Muscle layer of duodenum (tissue), 2 donors: ENCODE data around the gene CORO2A.
"Not testable (repeated sequence)": the region's sequence is repeated elsewhere in the genome, so short reads cannot be mapped to it uniquely, and the experiment has no call there.

Experiments
- H3K27ac ChIP-seq: one replicate; pipeline ENCODE4 v1.7.0; 2013; ENCODE audit warnings: mild to moderate bottlenecking, low read length
- H3K27me3 ChIP-seq: one replicate; pipeline ENCODE4 v1.7.0; 2013; ENCODE audit warnings: low read depth, mild to moderate bottlenecking, control low read depth, low read length
- H3K36me3 ChIP-seq, 2 donors: one replicate each; pipeline ENCODE4 v1.7.0; 2013; ENCODE audit warnings: low read length in 2 of 2, control low read depth in 1 of 2, mild to moderate bottlenecking in 1 of 2; ENCODE audit not compliant: insufficient read depth in 2 of 2, control insufficient read depth in 1 of 2
- H3K4me1 ChIP-seq, 2 donors: one replicate each; pipeline ENCODE4 v1.7.0; 2013; ENCODE audit warnings: low read length in 2 of 2, mild to moderate bottlenecking in 2 of 2, control low read depth in 1 of 2, moderate library complexity in 1 of 2; ENCODE audit not compliant: insufficient read depth in 2 of 2, control insufficient read depth in 1 of 2
- H3K4me3 ChIP-seq, 2 donors: one replicate each; pipeline ENCODE4 v1.7.0; 2013; ENCODE audit warnings: low read length in 2 of 2, low read depth in 1 of 2, mild to moderate bottlenecking in 1 of 2
- H3K9me3 ChIP-seq, 2 donors: one replicate each; pipeline ENCODE4 v1.7.0; 2013; ENCODE audit warnings: low read length in 2 of 2, control low read depth in 1 of 2, mild to moderate bottlenecking in 1 of 2; ENCODE audit not compliant: control insufficient read depth in 1 of 2
- donor health status: healthy.

Gene CORO2A

DNA sequence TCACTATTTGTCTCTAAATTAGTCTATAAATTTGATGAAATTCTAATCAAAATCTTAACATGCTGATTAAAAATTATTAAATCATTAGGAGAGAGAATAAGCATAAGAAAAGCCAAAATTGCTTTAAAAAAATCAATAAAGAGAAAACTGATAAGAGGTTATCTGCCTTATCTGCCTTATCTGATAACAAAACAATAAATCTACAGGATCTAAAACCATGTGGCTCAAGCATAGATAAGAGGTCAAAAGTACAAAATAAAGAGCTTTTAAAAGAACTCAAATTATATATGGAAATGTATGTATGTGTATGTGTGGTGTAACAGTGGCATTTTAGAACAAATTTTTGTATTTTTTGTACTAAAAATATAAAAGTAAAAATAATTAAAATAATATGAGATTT is 92.0 kb downstream of the CORO2A start:
- no peaks in the 10 kb centered on the region for H3K4me1 ChIP-seq
- H3K9me3 ChIP-seq, result no peaks in the 10 kb centered on the region
- no peaks in the 10 kb centered on the region for H3K27me3 ChIP-seq
- no peak overlapping the region for H3K27ac ChIP-seq
- H3K36me3 ChIP-seq, result peaks cover 4 to 19% of the 10 kb centered on the region in 2 donors
- H3K4me3 ChIP-seq, result no peak overlapping the region

DNA sequence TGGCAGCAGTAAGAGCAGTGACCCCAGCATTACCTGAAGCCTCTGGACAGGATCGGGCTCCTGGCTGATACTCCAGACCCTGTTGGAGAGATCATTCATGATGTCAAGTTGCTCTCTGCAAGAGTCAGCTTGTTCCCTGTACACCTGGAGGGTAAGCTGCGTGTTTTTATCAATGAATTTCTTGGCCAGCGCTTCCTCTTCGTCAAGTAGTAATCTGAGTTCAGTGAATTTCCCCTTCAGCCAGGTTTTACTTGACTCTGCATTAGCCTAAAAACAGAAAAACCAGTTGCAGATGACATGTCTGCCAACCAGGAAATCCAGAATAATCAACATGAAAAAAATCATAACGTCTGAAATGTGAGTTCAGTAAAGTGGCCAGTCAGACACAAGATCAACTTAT is 92.5 kb downstream of the CORO2A start:
- Histone ChIP-seq H3K36me3 (peaks cover 7 to 20% of the 10 kb centered on the region in 2 donors), H3K27me3 (no peaks in the 10 kb centered on the region), H3K4me3 (no peak overlapping the region), H3K9me3 (no peaks in the 10 kb centered on the region), H3K27ac (no peak overlapping the region), H3K4me1 (no peaks in the 10 kb centered on the region)

DNA sequence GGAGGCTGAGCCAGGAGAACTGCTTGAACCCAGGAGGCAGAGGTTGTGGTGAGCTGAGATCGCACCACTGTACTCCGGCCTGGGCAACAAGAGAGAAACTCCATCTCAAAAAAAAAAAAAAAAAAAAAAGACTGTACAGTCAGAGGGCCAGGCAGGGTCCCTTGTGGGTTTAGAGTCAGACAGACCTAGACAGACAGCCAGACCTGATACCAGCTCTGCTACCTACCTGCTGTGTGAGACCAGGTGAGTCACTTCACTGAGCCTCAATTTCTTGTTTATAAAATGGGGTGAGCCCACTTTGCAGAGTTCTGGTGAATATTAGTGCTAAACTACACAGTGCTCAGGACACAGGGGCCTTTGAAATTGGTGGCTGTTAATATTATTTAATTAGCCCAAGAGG is 93.1 kb downstream of the CORO2A start:
- Histone ChIP-seq H3K27me3 (no peaks in the 10 kb centered on the region), H3K9me3 (no peaks in the 10 kb centered on the region), H3K36me3 (peaks cover 7 to 22% of the 10 kb centered on the region in 2 donors), H3K27ac (no peak overlapping the region), H3K4me1 (no peaks in the 10 kb centered on the region), H3K4me3 (no peak overlapping the region)

DNA sequence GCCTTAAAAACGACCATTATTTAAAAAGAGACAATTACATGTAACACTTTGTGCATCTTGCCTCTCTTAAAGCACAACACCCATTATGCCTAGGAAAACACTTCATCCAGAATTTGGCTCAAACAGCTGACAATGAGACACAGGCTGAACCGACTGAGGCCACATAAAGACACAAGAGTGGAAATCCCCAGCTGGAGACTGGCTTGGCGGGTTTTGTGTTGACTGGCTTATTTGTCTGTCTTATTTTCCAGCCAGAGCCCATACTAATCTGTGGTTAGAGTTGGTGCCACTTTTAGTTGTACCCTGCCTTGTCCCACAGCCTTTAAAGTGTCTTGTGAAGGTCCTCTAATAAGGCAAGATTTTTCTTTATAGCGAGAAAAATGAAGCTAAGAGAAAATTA is 94.6 kb downstream of the CORO2A start:
- H3K36me3 ChIP-seq, result peaks cover 4 to 26% of the 10 kb centered on the region in 2 donors
- H3K4me1 ChIP-seq, result no peaks in the 10 kb centered on the region
- no peak overlapping the region for H3K27ac ChIP-seq
- H3K4me3 ChIP-seq, result no peak overlapping the region
- H3K9me3 ChIP-seq, result no peaks in the 10 kb centered on the region
- no peaks in the 10 kb centered on the region for H3K27me3 ChIP-seq

DNA sequence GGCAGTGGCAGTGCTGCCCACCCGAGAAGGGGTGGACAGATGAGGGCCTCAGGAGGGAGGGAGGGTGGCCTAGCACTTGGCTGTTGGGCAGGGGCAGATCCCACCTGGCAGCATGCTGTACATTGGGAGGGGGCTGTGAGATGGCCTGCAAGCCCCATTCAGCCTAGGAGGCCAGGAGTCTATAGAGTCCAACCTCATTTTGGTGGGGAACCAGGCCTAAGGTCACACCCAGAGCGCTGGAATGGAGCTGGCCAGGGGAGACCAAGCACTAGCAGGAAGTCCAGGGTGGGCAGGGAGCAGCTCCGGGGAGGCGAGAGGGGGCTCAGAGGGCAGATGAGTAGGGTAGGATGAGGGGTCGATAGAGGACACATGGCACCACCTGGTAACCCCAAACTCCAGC is 96.3 kb downstream of the CORO2A start:
- no peak overlapping the region for H3K27ac ChIP-seq
- peaks cover 4 to 26% of the 10 kb centered on the region in 2 donors for H3K36me3 ChIP-seq
- no peaks in the 10 kb centered on the region for H3K27me3 ChIP-seq
- no peaks in the 10 kb centered on the region for H3K4me1 ChIP-seq
- H3K9me3 ChIP-seq, result no peaks in the 10 kb centered on the region
- no peak overlapping the region for H3K4me3 ChIP-seq

DNA sequence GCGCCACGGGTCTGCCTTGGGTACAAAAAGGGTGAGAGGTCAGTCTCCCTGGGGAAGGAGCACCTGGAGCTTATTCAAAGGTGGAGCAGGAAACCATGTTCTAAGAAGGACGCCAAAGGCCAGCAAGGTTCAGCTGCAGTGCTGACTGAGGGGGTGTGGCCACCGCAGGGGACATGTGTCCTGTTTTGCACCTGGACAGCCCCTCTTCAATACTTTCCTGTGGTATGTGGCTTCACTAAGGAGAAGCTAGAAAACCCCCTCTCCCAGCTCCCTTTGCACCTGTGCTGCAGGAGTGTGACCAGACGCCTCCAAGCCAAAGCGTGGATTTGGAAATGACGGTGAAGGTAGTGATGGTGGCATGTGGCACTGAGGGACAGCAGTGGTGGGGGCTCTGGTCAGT is 97.0 kb downstream of the CORO2A start:
- peaks cover 4 to 26% of the 10 kb centered on the region in 2 donors for H3K36me3 ChIP-seq
- no peaks in the 10 kb centered on the region for H3K9me3 ChIP-seq
- H3K27me3 ChIP-seq, result no peaks in the 10 kb centered on the region
- H3K27ac ChIP-seq, result no peak overlapping the region
- H3K4me1 ChIP-seq, result no peaks in the 10 kb centered on the region
- H3K4me3 ChIP-seq, result no peak overlapping the region

DNA sequence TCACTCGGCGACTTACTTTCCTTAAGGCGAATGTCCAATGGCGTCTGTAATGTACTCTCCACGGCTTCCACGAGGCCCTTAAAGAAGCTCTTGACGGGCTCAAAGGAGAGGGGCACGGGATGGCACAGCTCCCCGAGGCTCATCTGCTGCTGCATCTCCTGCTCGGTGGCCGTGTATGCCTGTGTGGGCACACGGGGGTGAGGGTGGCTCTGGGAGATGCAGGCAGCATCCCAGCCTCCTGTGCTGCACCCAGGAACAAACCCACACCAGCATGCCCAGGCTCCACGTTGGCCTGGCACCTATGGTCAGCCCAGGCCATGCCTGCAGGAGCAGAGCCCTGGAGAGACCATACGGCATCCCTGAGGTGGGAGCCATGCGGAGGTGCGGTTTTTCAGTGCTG is 97.6 kb downstream of the CORO2A start:
- no peak overlapping the region for H3K27ac ChIP-seq
- no peaks in the 10 kb centered on the region for H3K27me3 ChIP-seq
- H3K4me3 ChIP-seq, result no peak overlapping the region
- H3K4me1 ChIP-seq, result no peaks in the 10 kb centered on the region
- peaks cover 4 to 26% of the 10 kb centered on the region in 2 donors for H3K36me3 ChIP-seq
- H3K9me3 ChIP-seq, result no peaks in the 10 kb centered on the region

DNA sequence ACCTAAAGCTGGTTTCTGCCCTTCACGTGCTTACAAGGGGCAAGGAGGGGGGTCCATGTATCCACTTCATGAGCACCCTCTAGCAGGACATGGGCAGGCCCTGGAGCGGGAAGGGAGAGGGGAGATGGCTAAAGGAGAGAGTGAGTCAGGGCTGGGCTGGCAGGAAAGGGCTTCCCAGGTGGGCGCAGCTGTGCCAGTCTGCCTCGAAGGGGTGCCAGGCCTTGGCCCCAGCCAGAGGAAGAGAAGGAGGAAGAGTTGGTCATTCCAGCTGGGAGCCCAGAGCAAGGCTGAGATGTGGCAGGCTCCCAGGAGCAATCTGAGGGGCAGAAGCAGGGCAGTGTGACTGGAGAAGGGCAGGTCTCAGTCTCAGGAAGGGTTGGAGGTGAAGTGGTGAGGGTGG is 98.1 kb downstream of the CORO2A start:
- H3K9me3 ChIP-seq, result no peaks in the 10 kb centered on the region
- peaks cover 4 to 26% of the 10 kb centered on the region in 2 donors for H3K36me3 ChIP-seq

DNA sequence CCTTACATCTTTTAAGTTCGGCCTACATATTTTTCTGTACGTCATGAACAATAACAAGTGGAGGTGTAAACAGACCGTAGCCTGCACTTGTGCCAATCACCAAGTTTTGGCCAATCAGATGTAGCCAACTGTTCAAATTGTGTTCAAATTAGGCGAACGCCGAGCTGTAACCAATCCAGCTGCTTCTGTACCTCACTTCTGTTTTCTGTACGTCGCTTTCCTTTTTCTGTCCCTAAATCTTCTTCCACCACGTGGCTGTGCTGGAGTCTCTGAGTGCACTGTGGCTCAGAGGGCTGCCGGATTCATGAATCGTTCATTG is 99.9 kb downstream of the CORO2A start:
- Histone ChIP-seq H3K27ac (no peak overlapping the region), H3K36me3 (peaks cover 4 to 17% of the 10 kb centered on the region in 2 donors), H3K9me3 (no peaks in the 10 kb centered on the region), H3K4me3 (no peak overlapping the region), H3K27me3 (no peaks in the 10 kb centered on the region), H3K4me1 (peaks cover 0 to 4% of the 10 kb centered on the region in 2 donors)

More for the DNA sequence above, 98.1 kb downstream of the CORO2A start:
- no peaks in the 10 kb centered on the region for H3K4me1 ChIP-seq
- H3K27ac ChIP-seq, result no peak overlapping the region
- H3K4me3 ChIP-seq, result no peak overlapping the region
- H3K27me3 ChIP-seq, result no peaks in the 10 kb centered on the region

DNA sequence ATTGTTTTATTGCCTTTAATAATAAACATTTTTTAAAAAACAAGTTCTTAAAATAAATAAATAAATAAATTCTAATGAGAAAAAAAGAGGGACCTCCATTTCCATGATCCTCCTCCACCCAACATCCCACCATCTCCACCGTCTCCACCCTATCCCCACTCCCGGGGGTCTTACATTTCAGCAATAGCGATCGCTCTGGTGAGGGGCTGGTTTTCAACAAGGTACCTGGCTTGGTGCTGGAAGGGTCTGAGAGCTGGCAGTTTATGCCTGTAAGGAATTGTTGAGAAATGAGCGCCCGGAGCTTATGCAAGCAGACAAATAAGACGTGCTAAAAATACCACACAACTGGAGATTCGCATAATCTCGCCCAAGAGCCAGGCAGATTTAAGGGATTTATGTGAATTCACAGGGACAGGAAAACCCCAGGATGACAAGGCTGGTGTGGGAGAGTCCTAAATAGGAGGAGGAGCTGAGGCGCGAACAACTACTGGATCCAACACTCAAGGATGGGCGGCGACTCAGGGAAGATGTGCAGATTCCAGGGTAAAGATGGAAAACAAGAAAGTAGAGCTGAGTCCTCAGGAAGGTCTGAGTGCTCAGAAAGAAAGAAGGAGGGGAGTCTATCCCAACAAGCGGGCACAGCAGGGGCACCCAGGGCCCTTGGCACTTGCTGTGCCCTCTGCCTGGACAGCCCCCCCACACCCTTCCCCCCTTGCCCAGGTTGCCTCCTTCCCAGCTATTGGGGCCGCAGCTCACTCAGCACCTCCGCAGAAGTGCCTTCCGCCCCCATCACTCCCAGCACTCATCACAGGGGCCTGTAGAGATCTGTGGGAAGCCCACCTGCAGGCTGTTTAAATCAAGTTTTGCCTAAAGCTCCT is 100.5 kb downstream of the CORO2A start:
- H3K27ac ChIP-seq, result no peak overlapping the region
- no peak overlapping the region for H3K4me3 ChIP-seq
- H3K9me3 ChIP-seq, result no peaks in the 10 kb centered on the region
- peaks cover 0 to 4% of the 10 kb centered on the region in 2 donors for H3K4me1 ChIP-seq
- H3K27me3 ChIP-seq, result no peaks in the 10 kb centered on the region
- peaks cover 4 to 17% of the 10 kb centered on the region in 2 donors for H3K36me3 ChIP-seq

DNA sequence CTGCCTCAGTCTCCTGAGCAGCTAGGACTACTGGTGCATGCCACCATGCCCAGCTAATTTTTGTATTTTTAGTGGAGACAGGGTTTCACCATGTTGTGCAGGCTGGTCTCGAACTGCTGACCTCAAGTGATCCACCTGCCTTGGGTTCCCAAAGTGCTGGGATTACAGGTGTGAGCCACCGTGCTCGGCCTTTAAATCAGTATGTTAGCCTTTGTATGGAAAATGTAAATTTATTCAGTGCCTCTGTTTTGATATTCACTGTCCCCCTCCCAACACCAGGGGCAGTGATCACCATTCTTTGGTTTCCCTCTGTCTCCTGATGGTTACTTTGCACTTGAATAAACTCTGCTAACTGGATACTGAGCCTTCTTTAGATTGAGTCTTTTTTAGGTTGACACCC is 101.8 kb downstream of the CORO2A start:
- H3K9me3 ChIP-seq, H3K4me1 ChIP-seq, H3K27ac ChIP-seq, H3K4me3 ChIP-seq, H3K27me3 ChIP-seq: not testable (repeated sequence)
- H3K36me3 ChIP-seq, result peaks cover 4 to 15% of the 10 kb centered on the region in 2 donors
